Endothelial cell of umbilical vein (primary cell): Measurements from ENCODE around the gene ETNK2. TPM values are rescaled to one million over a fixed set of nuclear protein-coding genes. Genes with fewer than 3 reads are reported as not detected.

Source experiments
- BruUV-seq: library from RNA; stranded (reverse); fragments of 400-500 nt; replicated peaks from 2 replicates; lab custom pipeline; 2021; lab: Mats Ljungman, UMichigan
- CTCF ChIA-PET: fragments of 300-600, 350-600 bp; sonication (Branson Sonifier 250); formaldehyde crosslinking; loops from one replicate; lab custom pipeline; 2021; ENCODE audit warnings: antibody characterized with exemption, inconsistent platforms; lab: Charles Lee
- POLR2A ChIA-PET: fragments of 300-600, 350-600 bp; sonication (Branson Sonifier 250); formaldehyde crosslinking; loops from one replicate; lab custom pipeline; 2021; ENCODE audit warnings: antibody characterized with exemption, inconsistent platforms; lab: Charles Lee
- DNase-seq: peaks from one replicate; pipeline ENCODE4 v3.0.0-alpha.2; 2011; ENCODE audit warnings: low read depth, low spot score
- FAIRE-seq: peaks from 2 replicates; lab custom pipeline; 2011; peaks lifted over from hg19 to GRCh38; lab: Jason Lieb, UNC
- H2AFZ ChIP-seq: 2 replicates; pipeline ENCODE4 v1.6.0; 2012; ENCODE audit warnings: low read depth, low read length, control low read depth, inconsistent platforms
- H3K27ac ChIP-seq: 2 replicates; pipeline ENCODE4 v1.5.1; 2011; ENCODE audit warnings: low read depth, mild to moderate bottlenecking, control low read depth, low read length, moderate library complexity; ENCODE audit not compliant: insufficient read depth
- H3K27me3 ChIP-seq, 2 experiments: 2 replicates each; pipeline versions ENCODE4 v1.6.0 to v1.6.1; 2011; ENCODE audit warnings: low read length in 2 of 2, mixed read lengths in 1 of 2; ENCODE audit not compliant: control insufficient read depth in 2 of 2, insufficient read depth in 2 of 2
- H3K36me3 ChIP-seq, 2 experiments: 2 replicates in 1 of 2; 3 replicates in 1 of 2; pipeline ENCODE4 v1.5.1; 2011; ENCODE audit warnings: low read length in 2 of 2, mild to moderate bottlenecking in 1 of 2, moderate library complexity in 1 of 2; ENCODE audit not compliant: control insufficient read depth in 2 of 2, insufficient read depth in 2 of 2; ENCODE audit errors: extremely low read depth in 1 of 2
- H3K4me1 ChIP-seq: 3 replicates; pipeline ENCODE4 v1.5.1; 2011; ENCODE audit warnings: mild to moderate bottlenecking, low read length; ENCODE audit not compliant: control insufficient read depth, insufficient read depth; ENCODE audit errors: extremely low read depth
- H3K4me2 ChIP-seq: 2 replicates; pipeline ENCODE4 v1.6.1; 2011; ENCODE audit warnings: low read length, control low read depth, mixed read lengths; ENCODE audit not compliant: insufficient read depth
- H3K4me3 ChIP-seq, 3 experiments: fragments of 200-600 bp in 1 of 3; sonication (generic), shearing (Covaris generic) in 1 of 3; replicated peaks in 1 of 3; 2 replicates each; pipeline ENCODE4 v1.5.1; 2011 to 2016; ENCODE audit warnings: control low read depth in 3 of 3, low read length in 3 of 3, mild to moderate bottlenecking in 2 of 3, inconsistent platforms in 1 of 3, low read depth in 1 of 3, moderate library complexity in 1 of 3; ENCODE audit not compliant: insufficient read depth in 1 of 3
- H3K79me2 ChIP-seq: 2 replicates; pipeline ENCODE4 v1.6.0; 2012; ENCODE audit warnings: low read length, inconsistent platforms; ENCODE audit not compliant: control insufficient read depth, insufficient read depth
- H3K9ac ChIP-seq: replicated peaks from 2 replicates; pipeline ENCODE3; 2011; ENCODE audit warnings: low read length, control low read depth; ENCODE audit not compliant: insufficient read depth; ENCODE audit errors: extremely low read depth
- H3K9me1 ChIP-seq: replicated peaks from 3 replicates; pipeline ENCODE4 v1.6.0; 2011; ENCODE audit warnings: mild to moderate bottlenecking, low read length; ENCODE audit not compliant: control insufficient read depth, insufficient read depth; ENCODE audit errors: extremely low read depth
- H3K9me3 ChIP-seq: replicated peaks from 2 replicates; pipeline ENCODE4 v1.5.1; 2012; ENCODE audit warnings: low read length, inconsistent platforms; ENCODE audit not compliant: control insufficient read depth, insufficient read depth
- H4K20me1 ChIP-seq: replicated peaks from 2 replicates; pipeline ENCODE3; 2011; ENCODE audit warnings: mild to moderate bottlenecking, low read length; ENCODE audit not compliant: control insufficient read depth, insufficient read depth; ENCODE audit errors: extremely low read depth
- CTCF ChIP-seq, 2 donors: IDR thresholded peaks; 1 replicate in 1 of 2; 2 replicates in 1 of 2; pipeline ENCODE4 v1.5.1; 2011; ENCODE audit warnings: low read length in 2 of 2, mild to moderate bottlenecking in 2 of 2, moderate library complexity in 2 of 2, control low read depth in 1 of 2, inconsistent platforms in 1 of 2, low read depth in 1 of 2; ENCODE audit not compliant: insufficient read depth in 1 of 2; ENCODE audit errors: extremely low read depth in 1 of 2
- EZH2 ChIP-seq: IDR thresholded peaks from 2 replicates; pipeline ENCODE4 v1.6.1; 2012; ENCODE audit warnings: borderline replicate concordance, low read depth, mild to moderate bottlenecking, moderate library complexity, low read length, inconsistent platforms; ENCODE audit not compliant: severe bottlenecking
- FOS ChIP-seq: IDR thresholded peaks from 2 replicates; pipeline ENCODE4 v1.6.1; 2011; ENCODE audit warnings: mild to moderate bottlenecking, low read length, moderate library complexity, borderline replicate concordance; ENCODE audit not compliant: insufficient read depth
- GATA2 ChIP-seq: IDR thresholded peaks from 2 replicates; pipeline ENCODE4 v1.7.0; 2011; ENCODE audit warnings: low read depth, mild to moderate bottlenecking, moderate library complexity, mixed read lengths, low read length; ENCODE audit not compliant: insufficient read length, insufficient read depth
- JUN ChIP-seq: IDR thresholded peaks from 2 replicates; pipeline ENCODE4 v1.6.1; 2011; ENCODE audit warnings: borderline replicate concordance, low read depth; ENCODE audit not compliant: insufficient read length, insufficient read depth
- MAX ChIP-seq: IDR thresholded peaks from 2 replicates; pipeline ENCODE4 v1.6.1; 2011; ENCODE audit not compliant: insufficient read depth, insufficient read length
- POLR2AphosphoS5 ChIP-seq: IDR thresholded peaks from 2 replicates; pipeline ENCODE4 v1.6.1; 2012; ENCODE audit warnings: low read depth, mild to moderate bottlenecking, control low read depth, low read length, moderate library complexity; ENCODE audit not compliant: insufficient read depth
- dilution Hi-C: fragments of 300-500 bp; cut with MboI; formaldehyde crosslinking; loops from one replicate; pipeline ENCODE4 v1.15.0; 2019; ENCODE audit warnings: low sequenced_read_pairs; ENCODE audit not compliant: extremely low pct_ligation_motif_present
- intact Hi-C: fragments of 100-400 bp; cut with micrococcal nuclease; formaldehyde crosslinking; loops from one replicate; pipeline ENCODE4 v1.10.0; 2022
- polyA plus RNA-seq, 4 experiments: library from polyadenylated mRNA; depleted of rRNA in 3 of 4; stranded (reverse) in 3 of 4; unstranded in 1 of 4; fragments of >200 nt; gene quantifications; 2 replicates each; pipeline versions ENCODE4 v1.2.1 to v1.2.3, GENCODE V29; 2011 to 2012; ENCODE audit warnings: missing spikeins in 1 of 4
- total RNA-seq: library from RNA; stranded (reverse); gene quantifications from 2 replicates; pipeline ENCODE4 v1.2.3, GENCODE V29; 2021

The ETNK2 gene
- total and polyA plus RNA-seq, 2 donors (not counting 3 experiments of a cell fraction or from before 2014, with no cell fraction given), result 13.5 to 27.5 TPM

- TF ChIP-seq POLR2AphosphoS5 (no peak), EZH2 (no peak), FOS (no peak), JUN (no peak), MAX (no peak), CTCF (IDR thresholded peaks at IDR 0.05; ENCODE audit: extremely low read depth in 1 of 2, insufficient read depth in 1 of 2, low read depth in 1 of 2, low read length in 2 of 2) (no peak), GATA2 (no peak)
- no TSS peak for BruUV-seq
- FAIRE-seq (peak; percentile 40), DNase-seq (no peak)
- Histone ChIP-seq H3K4me1 (peaks cover 48% of the 10 kb centered on the region), H3K9me3 (no peaks in the 10 kb centered on the region), H3K27me3 (no peaks in the 10 kb centered on the region), H3K4me2 (no peak overlapping the region), H3K79me2 (no peaks in the 10 kb centered on the region), H3K27ac (no peak overlapping the region), H4K20me1 (no peaks in the 10 kb centered on the region), H3K9ac (no peak overlapping the region), H3K36me3 (no peaks in the 10 kb centered on the region), H3K9me1 (no peaks in the 10 kb centered on the region), H3K4me3 (no peak overlapping the region), H2AFZ (no peak overlapping the region)
- intact Hi-C loops (no loop called here), dilution Hi-C loops (no loop called here)
- ChIA-PET POLR2A (interaction anchor here (0.6 kb wide), 1 partner anchor 321 kb away, joined by 5 read pairs; no protein-coding TSS in a partner anchor), CTCF (interaction anchor here (1.7 kb wide), 1 partner anchor 12 kb away, joined by 8 read pairs; no protein-coding TSS in a partner anchor)
Observed at GRCh38 chr1:204194080-204194479, 42.2 kb upstream of the ETNK2 start.
